Fibroblast of villous mesenchyme (primary cell): ENCODE measurements around the gene B4GALNT4. TPM values are rescaled to one million over a fixed set of nuclear protein-coding genes. Genes with fewer than 3 reads are reported as not detected.
A peak's percentile ranks its signal among the peaks of the same experiment; 100 is the strongest.
"Not testable (repeated sequence)": the region's sequence is repeated elsewhere in the genome, so short reads cannot be mapped to it uniquely, and the experiment has no call there.

ENCODE experiments used
- DNase-seq: peaks from one replicate; pipeline ENCODE4 v3.0.0-alpha.2; 2010; ENCODE audit warnings: low read depth
- H3K4me3 ChIP-seq: 2 replicates; pipeline ENCODE4 v1.5.1; 2011; ENCODE audit warnings: low read depth, mild to moderate bottlenecking, low read length
- CTCF ChIP-seq: IDR thresholded peaks from 2 replicates; pipeline ENCODE4 v1.5.1; 2012; ENCODE audit warnings: low read depth, mild to moderate bottlenecking, low read length; ENCODE audit not compliant: insufficient read depth
- total RNA-seq: library from RNA; depleted of rRNA; stranded (reverse); fragments of >200 nt; gene quantifications from 2 replicates; pipeline ENCODE4 v1.2.3, GENCODE V29; 2012

B4GALNT4 gene
- total RNA-seq, 1 donor = 0.43 TPM

- no peak for TF ChIP-seq CTCF
- no peak overlapping the region for H3K4me3 ChIP-seq
- no peak for DNase-seq
Observed at GRCh38 chr11:331358-332060, 37.8 kb upstream of the B4GALNT4 start.

- TF ChIP-seq CTCF = no peak
- no peak overlapping the region for H3K4me3 ChIP-seq
- DNase-seq = no peak
Observed at GRCh38 chr11:332651-333480, 36.4 kb upstream of the B4GALNT4 start.

DNA sequence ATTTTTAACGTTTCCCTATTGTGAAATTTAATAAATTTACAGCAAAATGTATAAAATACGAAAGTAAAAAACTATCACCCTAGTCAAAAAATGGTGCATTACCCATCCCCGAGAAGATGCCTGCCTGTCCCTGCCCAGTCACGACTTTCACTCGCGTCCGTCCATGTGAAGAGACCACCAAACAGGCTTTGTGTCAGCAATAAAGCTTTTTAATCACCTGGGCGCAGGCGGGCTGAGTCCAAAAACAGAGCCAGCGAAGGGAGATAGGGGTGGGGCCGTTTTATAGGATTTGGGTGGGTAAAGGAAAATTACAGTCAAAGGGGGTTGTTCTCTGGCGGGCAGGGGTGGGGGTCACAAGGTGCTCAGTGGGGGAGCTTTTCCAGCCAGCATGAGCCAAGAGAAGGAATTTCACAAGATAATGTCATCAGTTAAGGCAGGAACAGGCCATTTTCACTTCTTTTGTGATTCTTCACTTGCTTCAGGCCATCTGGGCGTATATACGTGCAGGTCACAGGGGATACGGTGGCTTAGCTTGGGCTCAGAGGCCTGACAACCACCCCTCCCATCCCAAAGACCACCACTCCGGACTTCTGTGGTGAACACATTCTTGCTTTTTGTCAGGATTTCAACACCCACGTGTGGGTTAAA is 35.6 kb upstream of the B4GALNT4 start:
- not testable (repeated sequence) for H3K4me3 ChIP-seq, DNase-seq

GRCh38 chr11:334264-334994 is 34.9 kb upstream of the B4GALNT4 start:
- TF ChIP-seq CTCF = no peak
- DNase-seq = peak; percentile 75
- no peak overlapping the region for H3K4me3 ChIP-seq

DNA sequence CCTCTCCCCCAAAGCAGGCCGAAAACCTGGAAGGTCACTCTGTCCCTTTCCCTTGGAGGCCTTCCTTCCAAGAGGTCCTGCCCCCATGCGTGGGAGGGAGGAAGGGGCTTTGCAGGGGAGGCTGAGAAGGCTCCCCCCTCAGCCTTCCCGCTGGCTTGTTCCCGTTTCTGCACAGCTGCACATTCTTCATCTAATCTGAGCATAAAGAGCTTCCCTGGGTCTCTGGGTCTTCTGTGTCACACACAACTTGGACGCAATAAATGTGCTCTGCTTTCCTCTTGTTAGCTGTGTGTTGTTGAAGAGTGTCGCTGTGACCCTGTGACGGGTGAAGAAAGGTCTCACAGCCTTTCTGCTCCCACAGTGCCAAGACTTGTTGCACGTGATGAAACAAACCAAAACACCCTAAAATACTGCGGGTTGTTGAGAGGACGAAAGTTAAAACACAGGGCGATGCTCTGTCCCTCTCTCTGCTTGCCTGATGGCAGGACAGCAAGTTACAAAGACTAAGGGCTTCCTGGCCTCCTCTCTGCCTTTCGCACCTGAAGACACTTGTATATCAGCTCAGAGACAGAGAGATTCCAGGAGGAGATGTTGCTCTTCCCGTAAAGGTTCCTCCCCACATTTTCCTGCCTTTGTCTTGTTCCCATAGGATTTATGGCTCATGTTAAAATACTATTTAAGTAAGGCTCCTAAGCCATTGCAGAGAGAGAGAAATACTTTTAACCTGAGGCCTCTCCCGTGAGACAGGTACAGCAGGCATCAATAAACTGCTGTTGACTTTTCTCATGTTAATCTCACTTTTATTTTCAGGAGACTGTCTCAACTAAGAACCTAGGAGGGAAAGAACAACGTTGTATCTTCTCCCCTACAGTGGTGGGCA is 33.3 kb upstream of the B4GALNT4 start:
- DNase-seq = peak; percentile 76
- no peak overlapping the region for H3K4me3 ChIP-seq

GRCh38 chr11:336659-337198 is 32.6 kb upstream of the B4GALNT4 start:
- peak; percentile 40 for DNase-seq
- no peak overlapping the region for H3K4me3 ChIP-seq
- no peak for TF ChIP-seq CTCF

More for the DNA sequence above, 33.3 kb upstream of the B4GALNT4 start:
- no peak for TF ChIP-seq CTCF
